HG03064 (cell line): ENCODE data around the gene LCE2B.
"Not testable (repeated sequence)": the region's sequence is repeated elsewhere in the genome, so short reads cannot be mapped to it uniquely, and the experiment has no call there.

ENCODE experiments used
- ATAC-seq: cut with Tn5 transposase; IDR thresholded peaks from one replicate; pipeline ENCODE4 v1.9.1; 2021; ENCODE audit warnings: low read depth; ENCODE audit not compliant: unreplicated experiment

Gene LCE2B

GRCh38 chr1:152685823-152686222 is at the start of gene LCE2B:
Gene LCE2B (plus strand): TSS chr1:152686123. CDS start chr1:152686844, 721 bp downstream.
- not testable (repeated sequence) for ATAC-seq

- ATAC-seq, result no peak
Measured at GRCh38 chr1:152640351-152640750, 45.6 kb upstream of the LCE2B start.

GRCh38 chr1:152643945-152644344 is 42.0 kb upstream of the LCE2B start:
- no peak for ATAC-seq

GRCh38 chr1:152645146-152645545 is 40.8 kb upstream of the LCE2B start:
- no peak for ATAC-seq

- ATAC-seq, result no peak
Measured at GRCh38 chr1:152646656-152647055, 39.3 kb upstream of the LCE2B start.

GRCh38 chr1:152654110-152654509 is 31.8 kb upstream of the LCE2B start:
- ATAC-seq, result no peak

- no peak for ATAC-seq
Measured at GRCh38 chr1:152656459-152656858, 29.5 kb upstream of the LCE2B start.

GRCh38 chr1:152657677-152658076 is 28.2 kb upstream of the LCE2B start:
- no peak for ATAC-seq

- no peak for ATAC-seq
Measured at GRCh38 chr1:152658649-152659048, 27.3 kb upstream of the LCE2B start.

GRCh38 chr1:152663098-152663497 is 22.8 kb upstream of the LCE2B start, which contains the start of gene LCE2D:
Gene LCE2D (plus strand): TSS chr1:152663380. CDS start chr1:152664106, 726 bp downstream.
- ATAC-seq, result no peak

GRCh38 chr1:152666171-152666570 is 19.8 kb upstream of the LCE2B start:
- ATAC-seq, result not testable (repeated sequence)

- ATAC-seq, result no peak
Measured at GRCh38 chr1:152667648-152668047, 18.3 kb upstream of the LCE2B start.

- ATAC-seq, result no peak
Measured at GRCh38 chr1:152673016-152673415, 12.9 kb upstream of the LCE2B start.

- ATAC-seq, result not testable (repeated sequence)
Measured at GRCh38 chr1:152674983-152675382, 10.9 kb upstream of the LCE2B start, which contains the start of gene LCE2C. Gene LCE2C (plus strand): TSS chr1:152675279. CDS start chr1:152676016, 737 bp downstream.

- ATAC-seq, result no peak
Measured at GRCh38 chr1:152679459-152679858, 6.5 kb upstream of the LCE2B start.

GRCh38 chr1:152681616-152682015 is 4.3 kb upstream of the LCE2B start:
- no peak for ATAC-seq

- no peak for ATAC-seq
Measured at GRCh38 chr1:152683846-152684245, 2.1 kb upstream of the LCE2B start.

GRCh38 chr1:152697701-152698600 is 12.0 kb downstream of the LCE2B start, which contains the start of gene LCE2A:
Gene LCE2A (plus strand): TSS chr1:152698345. CDS start chr1:152698902, 557 bp downstream.
- ATAC-seq, result no peak

- no peak for ATAC-seq
Measured at GRCh38 chr1:152699746-152700145, 13.8 kb downstream of the LCE2B start.

GRCh38 chr1:152707860-152708259 is 21.9 kb downstream of the LCE2B start, which contains the start of gene LCE4A:
Gene LCE4A (plus strand): TSS chr1:152708160. CDS start chr1:152709076, 916 bp downstream.
- no peak for ATAC-seq

GRCh38 chr1:152718238-152718637 is 32.3 kb downstream of the LCE2B start:
- no peak for ATAC-seq

GRCh38 chr1:152725261-152725660 is 39.3 kb downstream of the LCE2B start:
- ATAC-seq, result no peak
